Upper lobe of left lung (tissue), 6 donors: ENCODE measurements around the gene IRF4. TPM values are rescaled to one million over a fixed set of nuclear protein-coding genes. Genes with fewer than 3 reads are reported as not detected.

Experiments used
- ATAC-seq, 2 donors: fragments of 200-7000 bp; cut with Tn5 transposase; one replicate each; pipeline ENCODE4 v1.9.1; 2022; ENCODE audit warnings: mild to moderate bottlenecking in 2 of 2, moderate library complexity in 2 of 2; ENCODE audit not compliant: low FRiP score in 2 of 2
- DNase-seq, 2 donors: peaks; one replicate each; pipeline ENCODE4 v3.0.0-alpha.2; 2019 to 2020
- H3K27ac ChIP-seq, 4 donors: fragments of 200-600 bp; sonication (generic); one replicate each; pipeline ENCODE4 v1.5.1; 2016 to 2019
- H3K27me3 ChIP-seq, 4 donors: fragments of 200-600 bp; sonication (generic); one replicate each; pipeline ENCODE4 v1.5.1; 2017 to 2019
- H3K36me3 ChIP-seq, 4 donors: fragments of 200-600 bp; sonication (generic); one replicate each; pipeline ENCODE4 v1.5.1; 2016 to 2019
- H3K4me1 ChIP-seq, 4 donors: fragments of 200-600 bp; sonication (generic); one replicate each; pipeline ENCODE4 v1.5.1; 2018 to 2019
- H3K4me3 ChIP-seq, 4 donors: fragments of 200-600 bp; sonication (generic); one replicate each; pipeline ENCODE4 v1.5.1; 2017 to 2019; ENCODE audit warnings: mild to moderate bottlenecking in 2 of 4, moderate library complexity in 1 of 4
- H3K9me3 ChIP-seq, 4 donors: fragments of 200-600 bp; sonication (generic); one replicate each; pipeline ENCODE4 v1.5.1; 2018 to 2019
- CTCF ChIP-seq, 6 experiments: fragments of 450-650 bp in 4 of 6; fragments of 200-600 bp in 2 of 6; sonication (generic) in 2 of 6; IDR thresholded peaks; one replicate each; pipeline ENCODE4 v1.5.1; 2016 to 2019; ENCODE audit warnings: antibody characterized with exemption in 6 of 6
- EP300 ChIP-seq, 4 donors: sonication (generic); formaldehyde crosslinking; IDR thresholded peaks; one replicate each; pipeline ENCODE4 v1.5.1; 2017; ENCODE audit warnings: antibody characterized with exemption in 4 of 4, control low read depth in 2 of 4
- POLR2A ChIP-seq, 4 donors: fragments of 450-650 bp; IDR thresholded peaks; one replicate each; pipeline ENCODE4 v1.5.1; 2016 to 2017; ENCODE audit warnings: antibody characterized with exemption in 4 of 4, mild to moderate bottlenecking in 2 of 4
- POLR2AphosphoS5 ChIP-seq, 2 donors: sonication (generic); formaldehyde crosslinking; IDR thresholded peaks; one replicate each; pipeline ENCODE4 v1.5.1; 2017; ENCODE audit warnings: antibody characterized with exemption in 2 of 2
- WGBS, 2 donors: methylation state at CpG; one replicate each; pipeline ENCODE4 v1.1.5; 2017 to 2018; 5-methylcytosine and 5-hydroxymethylcytosine counted together
- total RNA-seq, 6 donors: library from RNA; depleted of rRNA in 4 of 6; stranded (reverse); fragments of >200 nt in 4 of 6; gene quantifications; one replicate each; pipeline versions ENCODE4 v1.1.0 to v1.2.1, GENCODE V29; 2016 to 2021
- donor health status: DM: no; HTN: no; CAD: no; lungs with moderate emphysema.
- donor health status: DM: no; HTN: yes; CAD: no; lungs with severe emphysema.

IRF4 gene
- total RNA-seq, 6 donors from 2014 or later = 1.6 to 10.5 (median 5.9) TPM

- H3K27me3 ChIP-seq = no peaks in the 10 kb centered on the region
- no peaks in the 10 kb centered on the region for H3K36me3 ChIP-seq
- H3K4me1 ChIP-seq = peaks cover 0 to 12% (median 6%) of the 10 kb centered on the region in 4 donors
- TF ChIP-seq POLR2A (IDR thresholded peaks at IDR 0.05) (no peak), EP300 (IDR thresholded peaks at IDR 0.05) (no peak), POLR2AphosphoS5 (IDR thresholded peaks at IDR 0.05) (no peak), CTCF (IDR thresholded peaks at IDR 0.05) (no peak)
- ATAC-seq (no peak), DNase-seq (no peak)
- no peak overlapping the region for H3K4me3 ChIP-seq
- H3K9me3 ChIP-seq = peaks cover 0 to 2% (median 0%) of the 10 kb centered on the region in 4 donors
- WGBS, 2 donors = 90 to 92% methylated on average over 4 of the region's 4 CpGs
- peak overlapping the region in 3 of 4 donors; percentile 41 to 65 (median 63) for H3K27ac ChIP-seq
These were observed 17.9 kb downstream of the IRF4 start for GRCh38 chr6:409370-409972.

- Histone ChIP-seq H3K27me3 (no peaks in the 10 kb centered on the region), H3K9me3 (peaks cover 0 to 11% (median 8%) of the 10 kb centered on the region in 4 donors), H3K4me1 (peaks cover 0 to 12% (median 6%) of the 10 kb centered on the region in 4 donors), H3K27ac (peak overlapping the region; percentile 17 to 73 (median 56)), H3K4me3 (peak overlapping the region in 1 of 4 donors; percentile 24), H3K36me3 (no peaks in the 10 kb centered on the region)
- ATAC-seq (peak; percentile 11 to 77), DNase-seq (peak in 1 of 2 donors; percentile 87)
- TF ChIP-seq EP300 (IDR thresholded peaks at IDR 0.05) (peak in 2 of 4 donors; percentile 19 to 83), POLR2AphosphoS5 (IDR thresholded peaks at IDR 0.05) (peak in 1 of 2 donors; percentile 40), CTCF (IDR thresholded peaks at IDR 0.05) (no peak), POLR2A (IDR thresholded peaks at IDR 0.05) (peak in 2 of 4 donors; percentile 34 to 56)
- 64% methylated on average over 15 of the region's 15 CpGs for WGBS, 2 donors
These were observed 19.2 kb downstream of the IRF4 start for GRCh38 chr6:410555-411395.

- DNase-seq = peak in 1 of 2 donors; percentile 65
- WGBS, 2 donors = 52 to 57% methylated on average over 10 of the region's 10 CpGs
- H3K27me3 ChIP-seq = no peaks in the 10 kb centered on the region
- no peak for ATAC-seq
- peaks cover 0 to 12% (median 6%) of the 10 kb centered on the region in 4 donors for H3K4me1 ChIP-seq
- H3K27ac ChIP-seq = peak overlapping the region in 3 of 4 donors; percentile 17 to 73 (median 27)
- peak overlapping the region in 1 of 4 donors; percentile 24 for H3K4me3 ChIP-seq
- no peaks in the 10 kb centered on the region for H3K36me3 ChIP-seq
- TF ChIP-seq POLR2AphosphoS5 (IDR thresholded peaks at IDR 0.05) (no peak), POLR2A (IDR thresholded peaks at IDR 0.05) (no peak), EP300 (IDR thresholded peaks at IDR 0.05) (no peak), CTCF (IDR thresholded peaks at IDR 0.05) (no peak)
- peaks cover 0 to 13% (median 8%) of the 10 kb centered on the region in 4 donors for H3K9me3 ChIP-seq
These were observed 20.0 kb downstream of the IRF4 start for GRCh38 chr6:411402-412145.

- TF ChIP-seq CTCF (IDR thresholded peaks at IDR 0.05) (no peak), POLR2A (IDR thresholded peaks at IDR 0.05) (no peak), POLR2AphosphoS5 (IDR thresholded peaks at IDR 0.05) (no peak), EP300 (IDR thresholded peaks at IDR 0.05) (no peak)
- H3K4me3 ChIP-seq = peak overlapping the region in 1 of 4 donors; percentile 24
- 93% methylated on average over 3 of the region's 3 CpGs for WGBS, 2 donors
- ATAC-seq (no peak), DNase-seq (no peak)
- H3K4me1 ChIP-seq = peaks cover 0 to 12% (median 6%) of the 10 kb centered on the region in 4 donors
- H3K27ac ChIP-seq = no peak overlapping the region
- peaks cover 0 to 13% (median 8%) of the 10 kb centered on the region in 4 donors for H3K9me3 ChIP-seq
- no peaks in the 10 kb centered on the region for H3K36me3 ChIP-seq
- no peaks in the 10 kb centered on the region for H3K27me3 ChIP-seq
These were observed 20.8 kb downstream of the IRF4 start for GRCh38 chr6:412146-412886.
